Endothelial cell of umbilical vein (primary cell): ENCODE measurements around the gene FAM168A. TPM values are rescaled to one million over a fixed set of nuclear protein-coding genes. Genes with fewer than 3 reads are reported as not detected.

ENCODE experiments used
- BruUV-seq: library from RNA; stranded (reverse); fragments of 400-500 nt; replicated peaks from 2 replicates; lab custom pipeline; 2021; lab: Mats Ljungman, UMichigan
- CTCF ChIA-PET: fragments of 300-600, 350-600 bp; sonication (Branson Sonifier 250); formaldehyde crosslinking; loops from one replicate; lab custom pipeline; 2021; ENCODE audit warnings: antibody characterized with exemption, inconsistent platforms; lab: Charles Lee
- POLR2A ChIA-PET: fragments of 300-600, 350-600 bp; sonication (Branson Sonifier 250); formaldehyde crosslinking; loops from one replicate; lab custom pipeline; 2021; ENCODE audit warnings: antibody characterized with exemption, inconsistent platforms; lab: Charles Lee
- DNase-seq: peaks from one replicate; pipeline ENCODE4 v3.0.0-alpha.2; 2011; ENCODE audit warnings: low read depth, low spot score
- FAIRE-seq: peaks from 2 replicates; lab custom pipeline; 2011; peaks lifted over from hg19 to GRCh38; lab: Jason Lieb, UNC
- H2AFZ ChIP-seq: 2 replicates; pipeline ENCODE4 v1.6.0; 2012; ENCODE audit warnings: low read depth, low read length, control low read depth, inconsistent platforms
- H3K27ac ChIP-seq: 2 replicates; pipeline ENCODE4 v1.5.1; 2011; ENCODE audit warnings: low read depth, mild to moderate bottlenecking, control low read depth, low read length, moderate library complexity; ENCODE audit not compliant: insufficient read depth
- H3K27me3 ChIP-seq, 2 experiments: 2 replicates each; pipeline versions ENCODE4 v1.6.0 to v1.6.1; 2011; ENCODE audit warnings: low read length in 2 of 2, mixed read lengths in 1 of 2; ENCODE audit not compliant: control insufficient read depth in 2 of 2, insufficient read depth in 2 of 2
- H3K36me3 ChIP-seq, 2 experiments: 2 replicates in 1 of 2; 3 replicates in 1 of 2; pipeline ENCODE4 v1.5.1; 2011; ENCODE audit warnings: low read length in 2 of 2, mild to moderate bottlenecking in 1 of 2, moderate library complexity in 1 of 2; ENCODE audit not compliant: control insufficient read depth in 2 of 2, insufficient read depth in 2 of 2; ENCODE audit errors: extremely low read depth in 1 of 2
- H3K4me1 ChIP-seq: 3 replicates; pipeline ENCODE4 v1.5.1; 2011; ENCODE audit warnings: mild to moderate bottlenecking, low read length; ENCODE audit not compliant: control insufficient read depth, insufficient read depth; ENCODE audit errors: extremely low read depth
- H3K4me2 ChIP-seq: 2 replicates; pipeline ENCODE4 v1.6.1; 2011; ENCODE audit warnings: low read length, control low read depth, mixed read lengths; ENCODE audit not compliant: insufficient read depth
- H3K4me3 ChIP-seq, 3 experiments: fragments of 200-600 bp in 1 of 3; sonication (generic), shearing (Covaris generic) in 1 of 3; replicated peaks in 1 of 3; 2 replicates each; pipeline ENCODE4 v1.5.1; 2011 to 2016; ENCODE audit warnings: control low read depth in 3 of 3, low read length in 3 of 3, mild to moderate bottlenecking in 2 of 3, inconsistent platforms in 1 of 3, low read depth in 1 of 3, moderate library complexity in 1 of 3; ENCODE audit not compliant: insufficient read depth in 1 of 3
- H3K79me2 ChIP-seq: 2 replicates; pipeline ENCODE4 v1.6.0; 2012; ENCODE audit warnings: low read length, inconsistent platforms; ENCODE audit not compliant: control insufficient read depth, insufficient read depth
- H3K9ac ChIP-seq: replicated peaks from 2 replicates; pipeline ENCODE3; 2011; ENCODE audit warnings: low read length, control low read depth; ENCODE audit not compliant: insufficient read depth; ENCODE audit errors: extremely low read depth
- H3K9me1 ChIP-seq: replicated peaks from 3 replicates; pipeline ENCODE4 v1.6.0; 2011; ENCODE audit warnings: mild to moderate bottlenecking, low read length; ENCODE audit not compliant: control insufficient read depth, insufficient read depth; ENCODE audit errors: extremely low read depth
- H3K9me3 ChIP-seq: replicated peaks from 2 replicates; pipeline ENCODE4 v1.5.1; 2012; ENCODE audit warnings: low read length, inconsistent platforms; ENCODE audit not compliant: control insufficient read depth, insufficient read depth
- H4K20me1 ChIP-seq: replicated peaks from 2 replicates; pipeline ENCODE3; 2011; ENCODE audit warnings: mild to moderate bottlenecking, low read length; ENCODE audit not compliant: control insufficient read depth, insufficient read depth; ENCODE audit errors: extremely low read depth
- EZH2 ChIP-seq: IDR thresholded peaks from 2 replicates; pipeline ENCODE4 v1.6.1; 2012; ENCODE audit warnings: borderline replicate concordance, low read depth, mild to moderate bottlenecking, moderate library complexity, low read length, inconsistent platforms; ENCODE audit not compliant: severe bottlenecking
- FOS ChIP-seq: IDR thresholded peaks from 2 replicates; pipeline ENCODE4 v1.6.1; 2011; ENCODE audit warnings: mild to moderate bottlenecking, low read length, moderate library complexity, borderline replicate concordance; ENCODE audit not compliant: insufficient read depth
- GATA2 ChIP-seq: IDR thresholded peaks from 2 replicates; pipeline ENCODE4 v1.7.0; 2011; ENCODE audit warnings: low read depth, mild to moderate bottlenecking, moderate library complexity, mixed read lengths, low read length; ENCODE audit not compliant: insufficient read length, insufficient read depth
- JUN ChIP-seq: IDR thresholded peaks from 2 replicates; pipeline ENCODE4 v1.6.1; 2011; ENCODE audit warnings: borderline replicate concordance, low read depth; ENCODE audit not compliant: insufficient read length, insufficient read depth
- MYC ChIP-seq: IDR thresholded peaks from one replicate; pipeline ENCODE4 v1.6.1; 2011; ENCODE audit warnings: mild to moderate bottlenecking, low read depth, low read length
- POLR2A ChIP-seq: IDR thresholded peaks from 2 replicates; pipeline ENCODE4 v1.6.1; 2012; ENCODE audit warnings: low read depth, mild to moderate bottlenecking, control low read depth, low read length
- POLR2AphosphoS5 ChIP-seq: IDR thresholded peaks from 2 replicates; pipeline ENCODE4 v1.6.1; 2012; ENCODE audit warnings: low read depth, mild to moderate bottlenecking, control low read depth, low read length, moderate library complexity; ENCODE audit not compliant: insufficient read depth
- dilution Hi-C: fragments of 300-500 bp; cut with MboI; formaldehyde crosslinking; loops from one replicate; pipeline ENCODE4 v1.15.0; 2019; ENCODE audit warnings: low sequenced_read_pairs; ENCODE audit not compliant: extremely low pct_ligation_motif_present
- intact Hi-C: fragments of 100-400 bp; cut with micrococcal nuclease; formaldehyde crosslinking; loops from one replicate; pipeline ENCODE4 v1.10.0; 2022
- polyA plus RNA-seq, 4 experiments: library from polyadenylated mRNA; depleted of rRNA in 3 of 4; stranded (reverse) in 3 of 4; unstranded in 1 of 4; fragments of >200 nt; gene quantifications; 2 replicates each; pipeline versions ENCODE4 v1.2.1 to v1.2.3, GENCODE V29; 2011 to 2012; ENCODE audit warnings: missing spikeins in 1 of 4
- total RNA-seq: library from RNA; stranded (reverse); gene quantifications from 2 replicates; pipeline ENCODE4 v1.2.3, GENCODE V29; 2021
- TF ChIP-seq, protein P1 (sequence below): IDR thresholded peaks from 2 replicates; pipeline ENCODE4 v1.6.1; 2011; ENCODE audit not compliant: insufficient read depth, insufficient read length
- TF ChIP-seq, protein P2 (sequence below), 2 donors: IDR thresholded peaks; 1 replicate in 1 of 2; 2 replicates in 1 of 2; pipeline ENCODE4 v1.5.1; 2011; ENCODE audit warnings: low read length in 2 of 2, mild to moderate bottlenecking in 2 of 2, moderate library complexity in 2 of 2, control low read depth in 1 of 2, inconsistent platforms in 1 of 2, low read depth in 1 of 2; ENCODE audit not compliant: insufficient read depth in 1 of 2; ENCODE audit errors: extremely low read depth in 1 of 2

Gene FAM168A
- total and polyA plus RNA-seq, 2 donors (not counting 3 experiments of a cell fraction or from before 2014, with no cell fraction given) = 17.0 to 20.5 TPM

DNA sequence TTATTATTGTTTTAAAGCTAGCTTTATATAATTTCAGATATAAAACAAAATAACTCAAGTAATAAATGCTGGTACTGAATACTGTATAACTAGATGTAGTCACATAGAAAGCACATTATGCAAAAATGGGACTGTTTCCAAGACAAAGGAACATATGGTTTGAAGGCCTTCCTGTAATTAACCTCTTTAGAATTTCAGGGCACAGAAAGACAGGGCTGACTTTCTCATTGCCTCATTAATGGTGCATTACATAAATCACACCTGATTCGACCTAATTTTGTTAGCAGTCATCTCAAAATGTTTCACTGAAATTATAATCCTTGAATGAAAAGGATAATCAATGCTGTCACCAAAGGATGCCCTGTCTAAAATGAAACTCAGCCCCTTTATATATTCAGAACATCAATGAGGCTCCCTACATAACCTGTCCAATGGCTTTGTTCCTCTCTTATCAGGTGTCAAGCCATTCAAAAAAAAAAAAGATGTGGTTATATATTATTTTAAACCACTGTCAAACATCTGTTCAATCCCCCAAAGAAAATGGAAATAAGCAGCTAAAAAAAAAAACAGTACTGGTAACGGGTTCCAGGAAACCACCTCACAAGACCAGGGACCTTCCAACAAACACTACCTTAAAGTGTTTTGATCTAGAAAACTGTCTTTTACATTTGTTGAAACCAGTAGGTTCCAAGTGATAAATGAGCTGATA lies 77.4 kb downstream of the FAM168A start:
- POLR2A ChIA-PET = interaction anchor here (0.6 kb wide), 1 partner anchor 18 kb away, joined by 3 read pairs; no protein-coding TSS in a partner anchor
- intact Hi-C loops = no loop called here
- no peak overlapping the region for H3K4me3 ChIP-seq
- H3K4me1 ChIP-seq = peaks cover 19% of the 10 kb centered on the region
- no peak for TF ChIP-seq EZH2
- TF ChIP-seq, protein P1, sequence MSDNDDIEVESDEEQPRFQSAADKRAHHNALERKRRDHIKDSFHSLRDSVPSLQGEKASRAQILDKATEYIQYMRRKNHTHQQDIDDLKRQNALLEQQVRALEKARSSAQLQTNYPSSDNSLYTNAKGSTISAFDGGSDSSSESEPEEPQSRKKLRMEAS = no peak
- TF ChIP-seq POLR2AphosphoS5 = no peak
- no peak for TF ChIP-seq POLR2A
- TF ChIP-seq MYC = no peak
- no peak for TF ChIP-seq GATA2
- no peak for TF ChIP-seq JUN
- no peak for TF ChIP-seq FOS
- TF ChIP-seq, protein P2, sequence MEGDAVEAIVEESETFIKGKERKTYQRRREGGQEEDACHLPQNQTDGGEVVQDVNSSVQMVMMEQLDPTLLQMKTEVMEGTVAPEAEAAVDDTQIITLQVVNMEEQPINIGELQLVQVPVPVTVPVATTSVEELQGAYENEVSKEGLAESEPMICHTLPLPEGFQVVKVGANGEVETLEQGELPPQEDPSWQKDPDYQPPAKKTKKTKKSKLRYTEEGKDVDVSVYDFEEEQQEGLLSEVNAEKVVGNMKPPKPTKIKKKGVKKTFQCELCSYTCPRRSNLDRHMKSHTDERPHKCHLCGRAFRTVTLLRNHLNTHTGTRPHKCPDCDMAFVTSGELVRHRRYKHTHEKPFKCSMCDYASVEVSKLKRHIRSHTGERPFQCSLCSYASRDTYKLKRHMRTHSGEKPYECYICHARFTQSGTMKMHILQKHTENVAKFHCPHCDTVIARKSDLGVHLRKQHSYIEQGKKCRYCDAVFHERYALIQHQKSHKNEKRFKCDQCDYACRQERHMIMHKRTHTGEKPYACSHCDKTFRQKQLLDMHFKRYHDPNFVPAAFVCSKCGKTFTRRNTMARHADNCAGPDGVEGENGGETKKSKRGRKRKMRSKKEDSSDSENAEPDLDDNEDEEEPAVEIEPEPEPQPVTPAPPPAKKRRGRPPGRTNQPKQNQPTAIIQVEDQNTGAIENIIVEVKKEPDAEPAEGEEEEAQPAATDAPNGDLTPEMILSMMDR (IDR thresholded peaks at IDR 0.05; ENCODE audit: extremely low read depth in 1 of 2, insufficient read depth in 1 of 2, low read depth in 1 of 2, low read length in 2 of 2) = no peak
- H4K20me1 ChIP-seq = peaks cover 7% of the 10 kb centered on the region
- H2AFZ ChIP-seq = no peak overlapping the region
- H3K36me3 ChIP-seq = no peaks in the 10 kb centered on the region
- no peaks in the 10 kb centered on the region for H3K9me1 ChIP-seq
- FAIRE-seq (peak; percentile 63), DNase-seq (peak; percentile 81)
- no peaks in the 10 kb centered on the region for H3K9me3 ChIP-seq
- no peaks in the 10 kb centered on the region for H3K79me2 ChIP-seq
- dilution Hi-C loops = no loop called here
- CTCF ChIA-PET = interaction anchor here (0.8 to 3.0 kb wide), 7 partner anchors 11 to 105 kb away, joined by 3 to 19 read pairs (median 3); no protein-coding TSS in a partner anchor
- H3K27ac ChIP-seq = no peak overlapping the region
- H3K27me3 ChIP-seq = no peaks in the 10 kb centered on the region
- H3K9ac ChIP-seq = no peak overlapping the region
- no TSS peak for BruUV-seq
- peak overlapping the region; percentile 8 for H3K4me2 ChIP-seq
